ENCODE data around the gene GSTCD. TPM values are rescaled to one million over a fixed set of nuclear protein-coding genes. Genes with fewer than 3 reads are reported as not detected.

The GSTCD gene
- total RNA-seq, 1 donor from 2014 or later: 17.1 TPM

- DNase-seq (ENCODE audit: low read depth): no peak
Measured at GRCh38 chr4:105710678-105711077, 2.1 kb downstream of the GSTCD start.

GRCh38 chr4:105712766-105713165, 4.2 kb downstream of the GSTCD start:
- FAIRE-seq (no peak), DNase-seq (ENCODE audit: low read depth) (peak; percentile 32)
- no peak overlapping the region for H3K4me3 ChIP-seq (ENCODE audit: low read depth, low read length)
- H3K27me3 ChIP-seq (ENCODE audit: control insufficient read depth, insufficient read depth, low read length): no peaks in the 10 kb centered on the region
- H3K36me3 ChIP-seq (ENCODE audit: control insufficient read depth, insufficient read depth, low read length): no peaks in the 10 kb centered on the region
- TF ChIP-seq CTCF (IDR thresholded peaks at IDR 0.05; ENCODE audit: insufficient read depth, low read length, severe bottlenecking): no peak

More at GRCh38 chr4:105710678-105711077, 2.1 kb downstream of the GSTCD start:
- H3K4me3 ChIP-seq (ENCODE audit: low read depth, low read length): no peak overlapping the region
- H3K27me3 ChIP-seq (ENCODE audit: control insufficient read depth, insufficient read depth, low read length): no peaks in the 10 kb centered on the region
- no peak for FAIRE-seq
- no peaks in the 10 kb centered on the region for H3K36me3 ChIP-seq (ENCODE audit: control insufficient read depth, insufficient read depth, low read length)
- TF ChIP-seq CTCF (IDR thresholded peaks at IDR 0.05; ENCODE audit: insufficient read depth, low read length, severe bottlenecking): no peak

GRCh38 chr4:105714071-105714521, 5.5 kb downstream of the GSTCD start:
- H3K36me3 ChIP-seq (ENCODE audit: control insufficient read depth, insufficient read depth, low read length): peaks cover 2% of the 10 kb centered on the region
- no peak for TF ChIP-seq CTCF (IDR thresholded peaks at IDR 0.05; ENCODE audit: insufficient read depth, low read length, severe bottlenecking)
- FAIRE-seq (no peak), DNase-seq (ENCODE audit: low read depth) (peak; percentile 17)
- H3K27me3 ChIP-seq (ENCODE audit: control insufficient read depth, insufficient read depth, low read length): no peaks in the 10 kb centered on the region
- no peak overlapping the region for H3K4me3 ChIP-seq (ENCODE audit: low read depth, low read length)

- DNase-seq (ENCODE audit: low read depth): no peak
- H3K36me3 ChIP-seq (ENCODE audit: control insufficient read depth, insufficient read depth, low read length): peaks cover 4% of the 10 kb centered on the region
- no peaks in the 10 kb centered on the region for H3K27me3 ChIP-seq (ENCODE audit: control insufficient read depth, insufficient read depth, low read length)
- H3K4me3 ChIP-seq (ENCODE audit: low read depth, low read length): no peak overlapping the region
- FAIRE-seq: no peak
- no peak for TF ChIP-seq CTCF (IDR thresholded peaks at IDR 0.05; ENCODE audit: insufficient read depth, low read length, severe bottlenecking)
Measured at GRCh38 chr4:105714932-105715331, 6.3 kb downstream of the GSTCD start.

- Histone ChIP-seq H3K4me3 (ENCODE audit: low read depth, low read length) (no peak overlapping the region), H3K27me3 (ENCODE audit: control insufficient read depth, insufficient read depth, low read length) (no peaks in the 10 kb centered on the region), H3K36me3 (ENCODE audit: control insufficient read depth, insufficient read depth, low read length) (peaks cover 4% of the 10 kb centered on the region)
- FAIRE-seq (no peak), DNase-seq (ENCODE audit: low read depth) (peak; percentile 64)
- no peak for TF ChIP-seq CTCF (IDR thresholded peaks at IDR 0.05; ENCODE audit: insufficient read depth, low read length, severe bottlenecking)
Measured at GRCh38 chr4:105715692-105716278, 7.2 kb downstream of the GSTCD start.

- no peak for FAIRE-seq
- Histone ChIP-seq H3K36me3 (ENCODE audit: control insufficient read depth, insufficient read depth, low read length) (peaks cover 4% of the 10 kb centered on the region), H3K27me3 (ENCODE audit: control insufficient read depth, insufficient read depth, low read length) (no peaks in the 10 kb centered on the region), H3K4me3 (ENCODE audit: low read depth, low read length) (no peak overlapping the region)
- TF ChIP-seq CTCF (IDR thresholded peaks at IDR 0.05; ENCODE audit: insufficient read depth, low read length, severe bottlenecking): no peak
- DNase-seq (ENCODE audit: low read depth): no peak
Measured at GRCh38 chr4:105719204-105719603, 10.6 kb downstream of the GSTCD start.

All from bronchial epithelial cell (primary cell).